GM23338 (cell line): Measurements from ENCODE around the gene CYB5A. TPM values are rescaled to one million over a fixed set of nuclear protein-coding genes. Genes with fewer than 3 reads are reported as not detected.

ENCODE experiments used
- ATAC-seq: fragments of 200-7000 bp; cut with Tn5 transposase; 3 replicates; pipeline ENCODE4 v1.9.1; 2020
- DNase-seq: peaks from one replicate; pipeline ENCODE4 v3.0.0-alpha.2; 2015; ENCODE audit warnings: low spot score
- H2AFZ ChIP-seq: fragments of 200-600 bp; sonication (generic); 2 replicates; pipeline ENCODE4 v1.8.0; 2016; ENCODE audit warnings: antibody characterized with exemption, mild to moderate bottlenecking, moderate library complexity
- H3F3A ChIP-seq: fragments of 200-600 bp; sonication (generic); replicated peaks from 2 replicates; pipeline ENCODE4 v1.8.0; 2017; ENCODE audit warnings: antibody characterized with exemption, mixed run types, low read depth
- H3K27ac ChIP-seq: fragments of 200-600 bp; sonication (generic); 2 replicates; pipeline ENCODE4 v1.6.1; 2016; ENCODE audit warnings: low read depth
- H3K27me3 ChIP-seq: fragments of 200-600 bp; sonication (generic); 2 replicates; pipeline ENCODE4 v1.8.0; 2016; ENCODE audit warnings: mild to moderate bottlenecking, mixed run types, moderate library complexity; ENCODE audit not compliant: insufficient read depth
- H3K36me3 ChIP-seq: fragments of 200-600 bp; sonication (generic); 2 replicates; pipeline ENCODE4 v1.8.0; 2016; ENCODE audit warnings: mild to moderate bottlenecking; ENCODE audit not compliant: insufficient read depth
- H3K4me1 ChIP-seq: fragments of 200-600 bp; sonication (generic); 2 replicates; pipeline ENCODE4 v1.8.0; 2016; ENCODE audit warnings: mild to moderate bottlenecking, moderate library complexity; ENCODE audit not compliant: insufficient read depth
- H3K4me2 ChIP-seq: fragments of 200-600 bp; sonication (generic); 2 replicates; pipeline ENCODE4 v1.7.1; 2017; ENCODE audit warnings: mixed run types
- H3K4me3 ChIP-seq: fragments of 200-600 bp; sonication (generic); 2 replicates; pipeline ENCODE4 v1.6.1; 2016; ENCODE audit warnings: mixed run types
- H3K79me2 ChIP-seq: fragments of 200-600 bp; sonication (generic); replicated peaks from 2 replicates; pipeline ENCODE4 v1.8.0; 2017; ENCODE audit warnings: mild to moderate bottlenecking; ENCODE audit not compliant: insufficient read depth
- H3K9me2 ChIP-seq: fragments of 200-600 bp; sonication (generic); 2 replicates; pipeline ENCODE4 v1.8.0; 2017; ENCODE audit not compliant: insufficient read depth
- H4K20me1 ChIP-seq: fragments of 200-600 bp; sonication (generic); replicated peaks from 2 replicates; pipeline ENCODE4 v1.8.0; 2017; ENCODE audit warnings: mild to moderate bottlenecking; ENCODE audit not compliant: insufficient read depth
- H3K27ac Mint-ChIP-seq: 2 replicates; pipeline ENCODE4 v1.8.0; 2020; ENCODE audit warnings: inconsistent platforms, mild to moderate bottlenecking, moderate library complexity, mixed read lengths
- H3K27me3 Mint-ChIP-seq: 3 replicates; pipeline ENCODE4 v1.8.0; 2022; ENCODE audit warnings: low read depth, mild to moderate bottlenecking, moderate library complexity, mixed read lengths, inconsistent platforms; ENCODE audit not compliant: insufficient read depth, poor library complexity
- H3K36me3 Mint-ChIP-seq: 3 replicates; pipeline ENCODE4 v1.8.0; 2021; ENCODE audit warnings: low read depth, mild to moderate bottlenecking, inconsistent platforms, moderate library complexity, mixed read lengths
- H3K4me1 Mint-ChIP-seq: 3 replicates; pipeline ENCODE4 v1.8.0; 2020; ENCODE audit warnings: mild to moderate bottlenecking, inconsistent platforms, mixed read lengths
- H3K4me3 Mint-ChIP-seq: 3 replicates; pipeline ENCODE4 v1.8.0; 2021; ENCODE audit warnings: moderate library complexity, mild to moderate bottlenecking, inconsistent platforms, mixed read lengths
- H3K9me3 Mint-ChIP-seq: 3 replicates; pipeline ENCODE4 v1.8.0; 2020; ENCODE audit warnings: moderate library complexity, mild to moderate bottlenecking, inconsistent platforms, mixed read lengths
- EZH2phosphoT487 ChIP-seq: fragments of 200-600 bp; sonication (generic); IDR thresholded peaks from one replicate; pipeline ENCODE4 v1.8.1; 2018; ENCODE audit warnings: antibody characterized with exemption; ENCODE audit not compliant: unreplicated experiment
- NANOG ChIP-seq: IDR thresholded peaks from 2 replicates; pipeline ENCODE4 v1.6.1; 2016; ENCODE audit warnings: antibody characterized with exemption, borderline replicate concordance
- POLR2AphosphoS5 ChIP-seq: IDR thresholded peaks from 2 replicates; pipeline ENCODE4 v1.6.1; 2016; ENCODE audit warnings: antibody characterized with exemption, low read depth
- STAT1 ChIP-seq: IDR thresholded peaks from one replicate; pipeline ENCODE4 v1.6.1; 2016; ENCODE audit warnings: antibody characterized with exemption; ENCODE audit not compliant: unreplicated experiment
- ZNF331 ChIP-seq: fragments of 250-450 bp; sonication (Bioruptor Pico); IDR thresholded peaks from 2 replicates; pipeline ENCODE4 v1.5.0; 2020; ENCODE audit warnings: low read depth, mild to moderate bottlenecking, moderate library complexity
- polyA plus RNA-seq: library from polyadenylated mRNA; unstranded; fragments of >200 nt; fragmentation: Nextera tagmentation; extraction: Ambion mirVana; gene quantifications from 2 replicates; pipeline ENCODE4 v1.2.1, GENCODE V29; 2016
- small RNA-seq: library from RNA; depleted of rRNA; stranded (forward); fragments of <200 nt; gene quantifications from one replicate; pipeline ENCODE3, GENCODE V24; 2014; ENCODE audit warnings: low replicate concordance
- total RNA-seq: library from RNA; depleted of rRNA; stranded (reverse); fragments of >200 nt; shearing (Covaris generic); gene quantifications from 2 replicates; pipeline ENCODE4 v1.2.3, GENCODE V29; 2014; rRNA removed
- TF ChIP-seq, protein P1 (sequence below): IDR thresholded peaks from one replicate; pipeline ENCODE4 v1.6.1; 2018; ENCODE audit warnings: antibody characterized with exemption; ENCODE audit not compliant: unreplicated experiment
- TF ChIP-seq, protein P2 (sequence below), 2 experiments: fragments of 200-600 bp in 1 of 2; sonication (generic) in 1 of 2; conservative IDR thresholded peaks; 2 replicates each; pipeline versions ENCODE4 v1.5.1 to v1.6.1; 2016 to 2017; ENCODE audit warnings: antibody characterized with exemption in 2 of 2, low read depth in 2 of 2, mild to moderate bottlenecking in 2 of 2, moderate library complexity in 1 of 2
- TF ChIP-seq, protein P3 (sequence below): IDR thresholded peaks from 2 replicates; pipeline ENCODE4 v1.6.1; 2016; ENCODE audit warnings: antibody characterized with exemption

CYB5A gene
- total and polyA plus RNA-seq, 2 experiments from 2014 or later, result 136 to 283 TPM

DNA sequence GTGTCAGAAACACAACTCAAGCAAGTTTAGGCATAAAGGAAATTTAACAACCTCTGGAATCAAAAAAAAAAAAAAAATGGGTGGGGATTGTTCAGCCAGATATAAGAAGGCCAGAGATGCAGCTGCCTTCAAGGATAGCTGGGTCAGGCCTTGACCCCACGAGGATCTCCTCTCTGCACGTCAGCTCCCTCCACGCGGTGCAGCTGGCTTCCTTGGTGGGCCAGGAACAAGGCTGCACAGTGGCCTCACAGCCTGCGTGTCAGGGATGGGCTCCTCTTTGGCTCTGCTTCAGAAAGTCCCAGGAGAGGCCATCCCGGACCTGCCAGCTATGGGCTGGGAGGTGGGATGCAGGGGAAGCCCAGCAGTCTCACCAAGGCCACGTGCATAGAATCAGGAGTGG lies 88.0 kb downstream of the CYB5A start:
- Mint-ChIP-seq H3K4me3 (no peak overlapping the region), H3K4me1 (peaks cover 5% of the 10 kb centered on the region), H3K36me3 (peaks cover 10% of the 10 kb centered on the region), H3K27me3 (peaks cover 21% of the 10 kb centered on the region), H3K9me3 (peaks cover 24% of the 10 kb centered on the region), H3K27ac (no peak overlapping the region)
- H3K4me1 ChIP-seq, result no peaks in the 10 kb centered on the region
- no peaks in the 10 kb centered on the region; the same call in 1 of the 2 replicates for H3K9me2 ChIP-seq
- H3K4me2 ChIP-seq, result no peak overlapping the region
- H3K4me3 ChIP-seq, result no peak overlapping the region
- no peak overlapping the region for H3K27ac ChIP-seq
- no peaks in the 10 kb centered on the region for H3K27me3 ChIP-seq
- ATAC-seq (no peak), DNase-seq (no peak)
- TF ChIP-seq NANOG (no peak), ZNF331 (CRISPR knock-in tag) (no peak), STAT1 (no peak), POLR2AphosphoS5 (no peak), EZH2phosphoT487 (no peak)
- TF ChIP-seq, protein P1, sequence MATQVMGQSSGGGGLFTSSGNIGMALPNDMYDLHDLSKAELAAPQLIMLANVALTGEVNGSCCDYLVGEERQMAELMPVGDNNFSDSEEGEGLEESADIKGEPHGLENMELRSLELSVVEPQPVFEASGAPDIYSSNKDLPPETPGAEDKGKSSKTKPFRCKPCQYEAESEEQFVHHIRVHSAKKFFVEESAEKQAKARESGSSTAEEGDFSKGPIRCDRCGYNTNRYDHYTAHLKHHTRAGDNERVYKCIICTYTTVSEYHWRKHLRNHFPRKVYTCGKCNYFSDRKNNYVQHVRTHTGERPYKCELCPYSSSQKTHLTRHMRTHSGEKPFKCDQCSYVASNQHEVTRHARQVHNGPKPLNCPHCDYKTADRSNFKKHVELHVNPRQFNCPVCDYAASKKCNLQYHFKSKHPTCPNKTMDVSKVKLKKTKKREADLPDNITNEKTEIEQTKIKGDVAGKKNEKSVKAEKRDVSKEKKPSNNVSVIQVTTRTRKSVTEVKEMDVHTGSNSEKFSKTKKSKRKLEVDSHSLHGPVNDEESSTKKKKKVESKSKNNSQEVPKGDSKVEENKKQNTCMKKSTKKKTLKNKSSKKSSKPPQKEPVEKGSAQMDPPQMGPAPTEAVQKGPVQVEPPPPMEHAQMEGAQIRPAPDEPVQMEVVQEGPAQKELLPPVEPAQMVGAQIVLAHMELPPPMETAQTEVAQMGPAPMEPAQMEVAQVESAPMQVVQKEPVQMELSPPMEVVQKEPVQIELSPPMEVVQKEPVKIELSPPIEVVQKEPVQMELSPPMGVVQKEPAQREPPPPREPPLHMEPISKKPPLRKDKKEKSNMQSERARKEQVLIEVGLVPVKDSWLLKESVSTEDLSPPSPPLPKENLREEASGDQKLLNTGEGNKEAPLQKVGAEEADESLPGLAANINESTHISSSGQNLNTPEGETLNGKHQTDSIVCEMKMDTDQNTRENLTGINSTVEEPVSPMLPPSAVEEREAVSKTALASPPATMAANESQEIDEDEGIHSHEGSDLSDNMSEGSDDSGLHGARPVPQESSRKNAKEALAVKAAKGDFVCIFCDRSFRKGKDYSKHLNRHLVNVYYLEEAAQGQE, result no peak
- TF ChIP-seq, protein P2, sequence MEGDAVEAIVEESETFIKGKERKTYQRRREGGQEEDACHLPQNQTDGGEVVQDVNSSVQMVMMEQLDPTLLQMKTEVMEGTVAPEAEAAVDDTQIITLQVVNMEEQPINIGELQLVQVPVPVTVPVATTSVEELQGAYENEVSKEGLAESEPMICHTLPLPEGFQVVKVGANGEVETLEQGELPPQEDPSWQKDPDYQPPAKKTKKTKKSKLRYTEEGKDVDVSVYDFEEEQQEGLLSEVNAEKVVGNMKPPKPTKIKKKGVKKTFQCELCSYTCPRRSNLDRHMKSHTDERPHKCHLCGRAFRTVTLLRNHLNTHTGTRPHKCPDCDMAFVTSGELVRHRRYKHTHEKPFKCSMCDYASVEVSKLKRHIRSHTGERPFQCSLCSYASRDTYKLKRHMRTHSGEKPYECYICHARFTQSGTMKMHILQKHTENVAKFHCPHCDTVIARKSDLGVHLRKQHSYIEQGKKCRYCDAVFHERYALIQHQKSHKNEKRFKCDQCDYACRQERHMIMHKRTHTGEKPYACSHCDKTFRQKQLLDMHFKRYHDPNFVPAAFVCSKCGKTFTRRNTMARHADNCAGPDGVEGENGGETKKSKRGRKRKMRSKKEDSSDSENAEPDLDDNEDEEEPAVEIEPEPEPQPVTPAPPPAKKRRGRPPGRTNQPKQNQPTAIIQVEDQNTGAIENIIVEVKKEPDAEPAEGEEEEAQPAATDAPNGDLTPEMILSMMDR (conservative IDR thresholded peaks at IDR 0.05; ENCODE audit: low read depth in 2 of 2), result no peak
- TF ChIP-seq, protein P3, sequence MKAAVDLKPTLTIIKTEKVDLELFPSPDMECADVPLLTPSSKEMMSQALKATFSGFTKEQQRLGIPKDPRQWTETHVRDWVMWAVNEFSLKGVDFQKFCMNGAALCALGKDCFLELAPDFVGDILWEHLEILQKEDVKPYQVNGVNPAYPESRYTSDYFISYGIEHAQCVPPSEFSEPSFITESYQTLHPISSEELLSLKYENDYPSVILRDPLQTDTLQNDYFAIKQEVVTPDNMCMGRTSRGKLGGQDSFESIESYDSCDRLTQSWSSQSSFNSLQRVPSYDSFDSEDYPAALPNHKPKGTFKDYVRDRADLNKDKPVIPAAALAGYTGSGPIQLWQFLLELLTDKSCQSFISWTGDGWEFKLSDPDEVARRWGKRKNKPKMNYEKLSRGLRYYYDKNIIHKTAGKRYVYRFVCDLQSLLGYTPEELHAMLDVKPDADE, result no peak
- H2AFZ ChIP-seq, result no peak overlapping the region
- no peaks in the 10 kb centered on the region for H4K20me1 ChIP-seq
- H3K36me3 ChIP-seq, result no peaks in the 10 kb centered on the region
- H3K79me2 ChIP-seq, result no peaks in the 10 kb centered on the region
- H3F3A ChIP-seq, result no peaks in the 10 kb centered on the region

Small RNAs within 50 kb of the gene (small RNA-seq; reads per million reads assigned to genes)
- not detected for gene RN7SL551P

Other genes with a start within 250 kb of the CYB5A start
- gene FBXO15, start 144.1 kb downstream of the CYB5A start, total RNA-seq, result 0.21 and 4.1 TPM in 2 replicates
- gene FBXO15, start 144.1 kb downstream of the CYB5A start, polyA plus RNA-seq, result 0.53 TPM in 1 of 2 replicates, not detected in the other
- 33.0 and 49.2 TPM in 2 replicates for gene TIMM21, start 143.4 kb downstream of the CYB5A start, total RNA-seq
- gene TIMM21, start 143.4 kb downstream of the CYB5A start, polyA plus RNA-seq, result 76.7 and 97.6 TPM in 2 replicates
- not detected in 2 replicates for gene C18orf63, start 23.9 kb upstream of the CYB5A start, total RNA-seq
- not detected in 2 replicates for gene C18orf63, start 23.9 kb upstream of the CYB5A start, polyA plus RNA-seq
- 0.07 TPM in 1 of 2 replicates, not detected in the other for gene DIPK1C, start 165.3 kb upstream of the CYB5A start, total RNA-seq
- not detected in 2 replicates for gene DIPK1C, start 165.3 kb upstream of the CYB5A start, polyA plus RNA-seq
- 172 and 175 TPM in 2 replicates for gene CNDP2, start 204.4 kb upstream of the CYB5A start, total RNA-seq
- gene CNDP2, start 204.4 kb upstream of the CYB5A start, polyA plus RNA-seq, result 116 and 117 TPM in 2 replicates
- gene CNDP1, start 242.5 kb upstream of the CYB5A start, total RNA-seq, result 0.03 TPM in 1 of 2 replicates, not detected in the other
- 0.11 TPM in 1 of 2 replicates, not detected in the other for gene CNDP1, start 242.5 kb upstream of the CYB5A start, polyA plus RNA-seq